GM13977 (cell line): ENCODE data around the gene APPL2.
A peak's percentile ranks its signal among the peaks of the same experiment; 100 is the strongest.

ENCODE experiments used
- DNase-seq: peaks from one replicate; pipeline ENCODE4 v3.0.0; 2012; ENCODE audit warnings: low spot score
- in situ Hi-C: fragments of 300-500 bp; cut with MboI; formaldehyde crosslinking; loops from one replicate; pipeline ENCODE4 v1.12.0; 2022; ENCODE audit warnings: low sequenced_read_pairs, low pct_unique_long_range_greater_than_20kb, mixed read lengths, inconsistent platforms; ENCODE audit not compliant: unreplicated experiment
- TF ChIP-seq, protein P1 (sequence below): IDR thresholded peaks from 2 replicates; pipeline ENCODE4 v1.5.1; 2012; ENCODE audit warnings: mild to moderate bottlenecking, control low read depth; ENCODE audit not compliant: insufficient read depth; ENCODE audit errors: extremely low read depth, missing control alignments

The APPL2 gene

DNA sequence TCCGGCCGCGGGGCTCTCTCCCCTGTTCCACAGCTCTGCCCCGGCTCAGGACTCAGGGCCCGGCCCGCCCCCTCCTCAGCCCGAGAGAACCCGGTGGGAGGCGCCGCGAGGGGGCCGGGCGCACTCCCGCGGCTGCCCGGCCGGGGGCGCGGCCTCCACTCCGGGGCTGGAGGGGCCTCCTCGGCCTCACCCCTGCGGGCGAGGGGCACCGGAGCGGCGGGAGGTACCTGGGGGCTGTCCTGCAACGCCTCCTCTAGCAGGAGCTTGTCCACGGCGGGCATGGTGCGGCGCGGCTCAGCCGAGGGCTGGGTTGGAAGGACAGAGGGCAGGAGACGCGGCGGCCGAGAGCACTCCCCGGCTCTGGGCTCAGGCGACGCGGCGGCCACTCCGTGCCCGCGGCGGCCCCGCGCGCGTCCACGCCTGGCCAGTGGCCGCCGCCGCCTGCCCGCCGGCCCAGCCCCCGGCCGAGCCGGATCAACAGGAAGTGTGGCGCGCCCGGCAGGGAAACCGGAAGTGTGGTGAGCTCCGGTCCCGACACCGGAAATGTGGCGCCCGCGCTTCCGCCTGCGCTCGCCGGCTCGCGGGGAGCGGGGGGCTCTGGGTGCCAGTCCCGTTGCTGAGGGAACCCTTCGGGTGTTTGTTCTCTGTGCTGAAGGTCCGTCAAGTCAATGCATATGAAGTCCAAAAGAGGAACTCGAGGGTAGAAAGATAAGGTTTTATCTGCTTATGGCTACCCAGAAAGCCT, at the start of gene APPL2:
Gene APPL2 (minus strand): TSS at position 443 of the 745 bp plus-strand sequence. CDS start 162 bp downstream, at position 281.
- in situ Hi-C loops, result no loop called here
- peak; percentile 95 for DNase-seq
- TF ChIP-seq, protein P1, sequence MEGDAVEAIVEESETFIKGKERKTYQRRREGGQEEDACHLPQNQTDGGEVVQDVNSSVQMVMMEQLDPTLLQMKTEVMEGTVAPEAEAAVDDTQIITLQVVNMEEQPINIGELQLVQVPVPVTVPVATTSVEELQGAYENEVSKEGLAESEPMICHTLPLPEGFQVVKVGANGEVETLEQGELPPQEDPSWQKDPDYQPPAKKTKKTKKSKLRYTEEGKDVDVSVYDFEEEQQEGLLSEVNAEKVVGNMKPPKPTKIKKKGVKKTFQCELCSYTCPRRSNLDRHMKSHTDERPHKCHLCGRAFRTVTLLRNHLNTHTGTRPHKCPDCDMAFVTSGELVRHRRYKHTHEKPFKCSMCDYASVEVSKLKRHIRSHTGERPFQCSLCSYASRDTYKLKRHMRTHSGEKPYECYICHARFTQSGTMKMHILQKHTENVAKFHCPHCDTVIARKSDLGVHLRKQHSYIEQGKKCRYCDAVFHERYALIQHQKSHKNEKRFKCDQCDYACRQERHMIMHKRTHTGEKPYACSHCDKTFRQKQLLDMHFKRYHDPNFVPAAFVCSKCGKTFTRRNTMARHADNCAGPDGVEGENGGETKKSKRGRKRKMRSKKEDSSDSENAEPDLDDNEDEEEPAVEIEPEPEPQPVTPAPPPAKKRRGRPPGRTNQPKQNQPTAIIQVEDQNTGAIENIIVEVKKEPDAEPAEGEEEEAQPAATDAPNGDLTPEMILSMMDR, result peak; percentile 36

DNA sequence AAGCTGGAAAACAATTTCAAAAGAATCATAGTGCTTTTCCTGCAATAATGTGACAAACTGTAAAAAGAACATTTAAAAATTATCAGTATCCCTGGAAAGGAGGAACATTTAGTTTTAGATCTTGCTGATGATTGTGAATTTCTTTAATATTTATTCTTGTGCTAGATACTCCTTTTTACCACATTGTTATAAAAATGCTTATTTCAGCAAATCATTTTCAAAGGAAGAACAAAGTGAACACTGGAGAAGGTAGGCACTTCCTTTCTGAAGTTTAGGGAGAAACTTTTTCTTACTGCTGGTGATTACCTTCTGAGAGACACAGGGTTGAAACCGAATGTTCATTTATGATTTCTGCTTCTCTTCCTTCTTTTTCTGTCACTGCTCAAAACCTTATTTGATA, 49.4 kb upstream of the APPL2 start:
- in situ Hi-C loops, result loop anchor here (25.0 kb wide), 1 partner anchor 102 kb away; no protein-coding TSS in a partner anchor
- no peak for DNase-seq
- TF ChIP-seq, protein P1, result no peak

- DNase-seq, result no peak
- in situ Hi-C loops, result loop anchor here (25.0 kb wide), 1 partner anchor 106 kb away; no protein-coding TSS in a partner anchor
These were observed 45.7 kb upstream of the APPL2 start for GRCh38 chr12:105281694-105282049.

DNA sequence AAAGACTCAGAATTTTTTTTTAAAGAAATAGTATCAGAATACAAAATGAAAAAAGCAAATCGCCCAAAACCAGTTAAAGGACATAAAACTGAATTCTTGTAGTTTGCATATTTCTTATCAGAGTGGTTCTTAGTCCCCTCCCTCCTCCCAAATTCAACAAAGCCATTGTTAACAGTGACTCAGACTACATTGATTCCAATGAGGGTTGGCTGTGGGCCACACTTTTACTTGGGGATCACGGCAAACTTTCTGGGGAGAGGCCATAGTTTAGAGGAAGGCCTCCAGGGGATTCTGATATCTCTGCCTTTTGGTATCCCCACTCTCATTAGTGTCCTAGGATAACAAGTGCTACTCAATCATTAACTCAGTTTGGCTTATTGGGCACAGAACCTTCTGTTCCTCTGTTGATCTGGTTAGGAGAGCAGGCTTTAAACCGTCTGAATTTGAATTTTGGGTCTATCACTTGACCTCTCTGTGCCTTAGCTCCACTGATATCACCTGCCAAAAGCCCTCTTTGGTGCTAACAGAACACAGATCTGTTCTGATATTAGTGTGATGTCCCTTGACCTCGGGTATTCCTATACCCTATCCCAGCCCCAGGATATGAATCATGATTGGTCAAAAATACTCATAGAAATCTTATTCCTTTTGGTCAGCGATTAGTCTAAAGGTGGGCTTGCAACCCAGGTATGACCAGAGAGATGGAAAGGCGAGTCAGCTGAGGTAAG, 45.2 kb upstream of the APPL2 start:
- DNase-seq, result no peak
- in situ Hi-C loops, result loop anchor here (25.0 kb wide), 1 partner anchor 106 kb away; no protein-coding TSS in a partner anchor
- TF ChIP-seq, protein P1, result no peak

More at GRCh38 chr12:105281694-105282049, 45.7 kb upstream of the APPL2 start:
- TF ChIP-seq, protein P1, result no peak

- DNase-seq, result peak; percentile 33
- in situ Hi-C loops, result loop anchor here (25.0 kb wide), 1 partner anchor 108 kb away; no protein-coding TSS in a partner anchor
- TF ChIP-seq, protein P1, result peak; percentile 70
These were observed 43.6 kb upstream of the APPL2 start for GRCh38 chr12:105279460-105280056.

GRCh38 chr12:105278043-105278697, 42.2 kb upstream of the APPL2 start:
- DNase-seq, result no peak
- in situ Hi-C loops, result loop anchor here (25.0 kb wide), 1 partner anchor 109 kb away; no protein-coding TSS in a partner anchor

More at GRCh38 chr12:105278043-105278697, 42.2 kb upstream of the APPL2 start:
- TF ChIP-seq, protein P1, result peak; percentile 12
